PFSK-1 (cell line): ENCODE results near the gene GALNS.

Source experiments
- FOXP2 ChIP-seq: optimal IDR thresholded peaks from 2 replicates; pipeline ENCODE3; 2011; ENCODE audit warnings: borderline replicate concordance, control low read depth, inconsistent platforms; ENCODE audit not compliant: insufficient read depth; ENCODE audit errors: extremely low read length, extremely low read depth
- POLR2AphosphoS5 ChIP-seq: IDR thresholded peaks from 2 replicates; pipeline ENCODE4 v1.6.1; 2012; ENCODE audit warnings: low read depth, mild to moderate bottlenecking, control low read depth, low read length, moderate library complexity
- REST ChIP-seq, 2 experiments: IDR thresholded peaks; 2 replicates each; pipeline versions ENCODE4 v1.6.1 to v1.8.0; 2011 to 2012; ENCODE audit warnings: low read depth in 2 of 2, low read length in 2 of 2, control low read depth in 1 of 2, inconsistent platforms in 1 of 2, mild to moderate bottlenecking in 1 of 2, moderate library complexity in 1 of 2; ENCODE audit not compliant: insufficient read depth in 1 of 2
- SIN3A ChIP-seq: IDR thresholded peaks from 2 replicates; pipeline ENCODE4 v1.6.1; 2012; ENCODE audit warnings: mild to moderate bottlenecking, low read length, moderate library complexity, borderline replicate concordance; ENCODE audit not compliant: insufficient read depth

DNA sequence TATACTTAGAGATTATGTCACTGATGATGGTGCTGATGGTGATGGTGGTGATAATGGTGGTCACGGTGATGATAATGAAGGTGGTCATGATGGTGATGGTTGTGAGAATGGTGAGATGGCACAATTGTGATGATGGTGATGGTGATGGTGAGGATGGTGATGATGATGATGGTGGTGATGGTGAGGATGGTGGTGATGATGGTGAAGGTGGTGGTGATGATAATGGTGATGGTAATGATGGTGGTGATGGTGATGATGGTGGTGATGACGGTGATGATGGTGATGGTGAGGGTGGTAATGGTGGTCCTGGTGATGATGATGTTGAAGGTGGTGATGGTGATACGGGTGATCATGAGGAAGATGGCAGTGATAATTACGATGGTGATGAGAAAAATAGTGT is 58.7 kb downstream of the GALNS start:
- no peak for TF ChIP-seq FOXP2
- TF ChIP-seq SIN3A: no peak
- no peak for TF ChIP-seq REST (IDR thresholded peaks at IDR 0.05; ENCODE audit: insufficient read depth in 1 of 2, low read depth in 2 of 2, low read length in 2 of 2)
- TF ChIP-seq POLR2AphosphoS5: no peak
